Astrocyte (in vitro differentiated cells and primary cell): ENCODE results near the gene GRIK3. TPM values are rescaled to one million over a fixed set of nuclear protein-coding genes. Genes with fewer than 3 reads are reported as not detected.
A peak's percentile ranks its signal among the peaks of the same experiment; 100 is the strongest.

Experiments used
- DNase-seq: peaks from one replicate; pipeline ENCODE4 v3.0.0-alpha.2; 2010; ENCODE audit warnings: low read depth
- FAIRE-seq: peaks from 2 replicates; lab custom pipeline; 2011; peaks lifted over from hg19 to GRCh38; lab: Jason Lieb, UNC
- H2AFZ ChIP-seq: 2 replicates; pipeline ENCODE4 v1.6.0; 2012; ENCODE audit warnings: low read depth, low read length, inconsistent platforms
- H3K27ac ChIP-seq: 2 replicates; pipeline ENCODE4 v1.5.1; 2011; ENCODE audit warnings: low read depth, low read length, inconsistent platforms
- H3K27me3 ChIP-seq: 2 replicates; pipeline ENCODE4 v1.6.0; 2011; ENCODE audit warnings: low read length, inconsistent platforms; ENCODE audit not compliant: insufficient read depth
- H3K36me3 ChIP-seq: 2 replicates; pipeline ENCODE4 v1.5.1; 2011; ENCODE audit warnings: low read length, inconsistent platforms; ENCODE audit not compliant: insufficient read depth
- H3K4me1 ChIP-seq: 2 replicates; pipeline ENCODE4 v1.5.1; 2011; ENCODE audit warnings: low read length, inconsistent platforms; ENCODE audit not compliant: insufficient read depth
- H3K4me2 ChIP-seq: 2 replicates; pipeline ENCODE4 v1.6.0; 2012; ENCODE audit warnings: low read length, inconsistent platforms
- H3K4me3 ChIP-seq: 2 replicates; pipeline ENCODE4 v1.5.1; 2011; ENCODE audit warnings: low read depth, mild to moderate bottlenecking, low read length, inconsistent platforms; ENCODE audit not compliant: insufficient read depth
- H3K79me2 ChIP-seq: 2 replicates; pipeline ENCODE4 v1.6.0; 2012; ENCODE audit warnings: mild to moderate bottlenecking, low read length, inconsistent platforms; ENCODE audit not compliant: insufficient read depth
- H3K9ac ChIP-seq: 2 replicates; pipeline ENCODE4 v1.6.0; 2012; ENCODE audit warnings: mild to moderate bottlenecking, low read length, inconsistent platforms
- H3K9me3 ChIP-seq: 2 replicates; pipeline ENCODE4 v1.5.1; 2012; ENCODE audit warnings: low read depth, mild to moderate bottlenecking, low read length, inconsistent platforms; ENCODE audit not compliant: insufficient read depth
- H4K20me1 ChIP-seq: 2 replicates; pipeline ENCODE4 v1.6.0; 2012; ENCODE audit warnings: low read length, inconsistent platforms; ENCODE audit not compliant: insufficient read depth
- H3K27ac Mint-ChIP-seq: one replicate; pipeline ENCODE4 v1.8.0; 2021; ENCODE audit warnings: mild to moderate bottlenecking, mixed read lengths; ENCODE audit not compliant: unreplicated experiment
- H3K27me3 Mint-ChIP-seq: one replicate; pipeline ENCODE4 v1.8.0; 2021; ENCODE audit warnings: low read depth, mixed read lengths; ENCODE audit not compliant: unreplicated experiment
- H3K36me3 Mint-ChIP-seq: one replicate; pipeline ENCODE4 v1.8.0; 2021; ENCODE audit warnings: low read depth, mixed read lengths; ENCODE audit not compliant: unreplicated experiment
- H3K4me1 Mint-ChIP-seq: one replicate; pipeline ENCODE4 v1.8.0; 2021; ENCODE audit warnings: low read depth, mixed read lengths; ENCODE audit not compliant: unreplicated experiment
- H3K4me3 Mint-ChIP-seq: one replicate; pipeline ENCODE4 v1.8.0; 2021; ENCODE audit warnings: mild to moderate bottlenecking, moderate library complexity, mixed read lengths; ENCODE audit not compliant: unreplicated experiment
- H3K9me3 Mint-ChIP-seq: one replicate; pipeline ENCODE4 v1.8.0; 2021; ENCODE audit warnings: mild to moderate bottlenecking, mixed read lengths; ENCODE audit not compliant: unreplicated experiment
- CTCF ChIP-seq: IDR thresholded peaks from 2 replicates; pipeline ENCODE4 v1.5.1; 2011; ENCODE audit warnings: low read depth, mild to moderate bottlenecking, inconsistent platforms, low read length, moderate library complexity; ENCODE audit not compliant: insufficient read depth
- EZH2 ChIP-seq: IDR thresholded peaks from 2 replicates; pipeline ENCODE4 v1.6.1; 2012; ENCODE audit warnings: mild to moderate bottlenecking, low read length, inconsistent platforms; ENCODE audit not compliant: insufficient read depth
- total RNA-seq: library from RNA; stranded (reverse); gene quantifications from 2 replicates; pipeline ENCODE4 v1.2.1, GENCODE V29; 2021

The GRIK3 gene
- total RNA-seq, 1 donor from 2014 or later, result 0.16 TPM

GRCh38 chr1:36989241-36989640 lies 45.1 kb downstream of the GRIK3 start:
- no peaks in the 10 kb centered on the region for H3K4me1 ChIP-seq
- FAIRE-seq (no peak), DNase-seq (no peak)
- H3K4me2 ChIP-seq, result no peak overlapping the region
- H3K9me3 Mint-ChIP-seq, result no peaks in the 10 kb centered on the region
- peak overlapping the region; percentile 30 for H3K27ac Mint-ChIP-seq
- no peak overlapping the region for H2AFZ ChIP-seq
- H3K36me3 ChIP-seq, result no peaks in the 10 kb centered on the region
- H3K79me2 ChIP-seq, result no peaks in the 10 kb centered on the region
- no peak overlapping the region for H3K4me3 ChIP-seq
- H3K9ac ChIP-seq, result no peak overlapping the region
- H3K4me3 Mint-ChIP-seq, result no peak overlapping the region
- H3K27me3 Mint-ChIP-seq, result peaks cover 45% of the 10 kb centered on the region
- H3K27ac ChIP-seq, result no peak overlapping the region
- no peaks in the 10 kb centered on the region for H4K20me1 ChIP-seq
- no peak for TF ChIP-seq EZH2
- TF ChIP-seq CTCF, result no peak
- no peaks in the 10 kb centered on the region for H3K36me3 Mint-ChIP-seq
- H3K9me3 ChIP-seq, result no peaks in the 10 kb centered on the region
- H3K27me3 ChIP-seq, result no peaks in the 10 kb centered on the region
- H3K4me1 Mint-ChIP-seq, result peaks cover 2% of the 10 kb centered on the region

- Histone ChIP-seq H4K20me1 (no peaks in the 10 kb centered on the region), H3K27me3 (no peaks in the 10 kb centered on the region), H3K4me3 (no peak overlapping the region), H3K4me2 (no peak overlapping the region), H2AFZ (no peak overlapping the region), H3K79me2 (no peaks in the 10 kb centered on the region), H3K4me1 (no peaks in the 10 kb centered on the region), H3K9me3 (no peaks in the 10 kb centered on the region), H3K9ac (no peak overlapping the region), H3K27ac (no peak overlapping the region), H3K36me3 (no peaks in the 10 kb centered on the region)
- Mint-ChIP-seq H3K27me3 (peaks cover 47% of the 10 kb centered on the region), H3K4me1 (peaks cover 2% of the 10 kb centered on the region), H3K27ac (no peak overlapping the region), H3K36me3 (no peaks in the 10 kb centered on the region), H3K4me3 (no peak overlapping the region), H3K9me3 (no peaks in the 10 kb centered on the region)
- DNase-seq (no peak), FAIRE-seq (no peak)
- TF ChIP-seq EZH2 (no peak), CTCF (no peak)
These were observed 45.5 kb downstream of the GRIK3 start for GRCh38 chr1:36988741-36989193.

GRCh38 chr1:36988321-36988720 lies 46.0 kb downstream of the GRIK3 start:
- no peaks in the 10 kb centered on the region for H4K20me1 ChIP-seq
- H3K4me3 ChIP-seq, result no peak overlapping the region
- Mint-ChIP-seq H3K36me3 (no peaks in the 10 kb centered on the region), H3K4me1 (peaks cover 2% of the 10 kb centered on the region), H3K9me3 (no peaks in the 10 kb centered on the region), H3K4me3 (no peak overlapping the region), H3K27ac (no peak overlapping the region), H3K27me3 (peaks cover 42% of the 10 kb centered on the region)
- no peaks in the 10 kb centered on the region for H3K27me3 ChIP-seq
- no peaks in the 10 kb centered on the region for H3K4me1 ChIP-seq
- H3K4me2 ChIP-seq, result no peak overlapping the region
- DNase-seq (no peak), FAIRE-seq (no peak)
- no peak overlapping the region for H2AFZ ChIP-seq
- no peaks in the 10 kb centered on the region for H3K36me3 ChIP-seq
- no peaks in the 10 kb centered on the region for H3K9me3 ChIP-seq
- H3K27ac ChIP-seq, result no peak overlapping the region
- no peak overlapping the region for H3K9ac ChIP-seq
- TF ChIP-seq CTCF (no peak), EZH2 (no peak)
- H3K79me2 ChIP-seq, result no peaks in the 10 kb centered on the region
